ENCODE data around the gene HAGHL.

DNA sequence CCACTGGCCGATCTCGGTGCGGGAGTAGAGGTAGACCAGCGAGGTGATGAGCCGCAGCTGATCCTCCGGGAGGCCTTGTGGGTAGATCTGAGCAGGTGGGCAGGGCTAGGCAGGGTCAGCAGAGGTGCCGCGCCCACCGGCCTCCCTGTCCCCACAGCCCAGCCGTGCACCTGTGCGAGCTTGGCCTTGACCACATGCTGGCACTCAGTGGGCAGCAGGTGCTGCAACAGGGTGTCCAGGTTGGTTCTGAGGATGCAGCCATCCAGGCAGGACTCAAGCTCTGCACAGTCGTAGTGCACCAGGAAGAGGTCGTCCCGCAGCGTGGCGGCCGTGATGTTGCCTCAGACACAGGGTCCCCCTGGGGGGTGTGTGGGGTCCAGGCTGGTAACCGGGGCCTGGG lies 46.1 kb downstream of the HAGHL start:
- TF ChIP-seq, protein P1, sequence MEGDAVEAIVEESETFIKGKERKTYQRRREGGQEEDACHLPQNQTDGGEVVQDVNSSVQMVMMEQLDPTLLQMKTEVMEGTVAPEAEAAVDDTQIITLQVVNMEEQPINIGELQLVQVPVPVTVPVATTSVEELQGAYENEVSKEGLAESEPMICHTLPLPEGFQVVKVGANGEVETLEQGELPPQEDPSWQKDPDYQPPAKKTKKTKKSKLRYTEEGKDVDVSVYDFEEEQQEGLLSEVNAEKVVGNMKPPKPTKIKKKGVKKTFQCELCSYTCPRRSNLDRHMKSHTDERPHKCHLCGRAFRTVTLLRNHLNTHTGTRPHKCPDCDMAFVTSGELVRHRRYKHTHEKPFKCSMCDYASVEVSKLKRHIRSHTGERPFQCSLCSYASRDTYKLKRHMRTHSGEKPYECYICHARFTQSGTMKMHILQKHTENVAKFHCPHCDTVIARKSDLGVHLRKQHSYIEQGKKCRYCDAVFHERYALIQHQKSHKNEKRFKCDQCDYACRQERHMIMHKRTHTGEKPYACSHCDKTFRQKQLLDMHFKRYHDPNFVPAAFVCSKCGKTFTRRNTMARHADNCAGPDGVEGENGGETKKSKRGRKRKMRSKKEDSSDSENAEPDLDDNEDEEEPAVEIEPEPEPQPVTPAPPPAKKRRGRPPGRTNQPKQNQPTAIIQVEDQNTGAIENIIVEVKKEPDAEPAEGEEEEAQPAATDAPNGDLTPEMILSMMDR (IDR thresholded peaks at IDR 0.05): no peak
- no peak for TF ChIP-seq POLR2AphosphoS5 (IDR thresholded peaks at IDR 0.05)
- no peak for TF ChIP-seq POLR2A (IDR thresholded peaks at IDR 0.05)

All from prostate gland (tissue), 2 donors.